Ovary (tissue), 9 donors: ENCODE measurements around the gene TNKS2. TPM values are rescaled to one million over a fixed set of nuclear protein-coding genes. Genes with fewer than 3 reads are reported as not detected.

ENCODE experiments used
- DNase-seq, 5 donors: peaks; one replicate each; pipeline ENCODE4 v3.0.0-alpha.2; 2019 to 2020
- H3K27ac ChIP-seq, 2 donors: fragments of 200-600 bp; one replicate each; pipeline versions ENCODE4 v1.5.1 to v1.8.0; 2019 to 2022
- H3K27me3 ChIP-seq: fragments of 200-600 bp; one replicate; pipeline ENCODE4 v1.8.0; 2022
- H3K36me3 ChIP-seq: fragments of 200-600 bp; sonication (generic); one replicate; pipeline ENCODE4 v1.5.1; 2019
- H3K4me1 ChIP-seq: one replicate; pipeline ENCODE4 v1.8.1; 2013; ENCODE audit warnings: mild to moderate bottlenecking, moderate library complexity; ENCODE audit not compliant: insufficient read depth
- H3K4me3 ChIP-seq: fragments of 200-600 bp; sonication (generic); one replicate; pipeline ENCODE4 v1.5.1; 2017
- H3K9me3 ChIP-seq, 2 donors: fragments of 200-600 bp in 1 of 2; sonication (generic) in 1 of 2; one replicate each; pipeline versions ENCODE4 v1.5.1 to v1.8.1; 2013 to 2019; ENCODE audit warnings: mild to moderate bottlenecking in 1 of 2, moderate library complexity in 1 of 2
- CTCF ChIP-seq, 3 donors: fragments of 450-650 bp in 2 of 3; fragments of 200-600 bp in 1 of 3; IDR thresholded peaks; one replicate each; pipeline versions ENCODE4 v1.5.1 to v1.8.0; 2016 to 2022; ENCODE audit warnings: antibody characterized with exemption in 3 of 3, mild to moderate bottlenecking in 1 of 3
- EP300 ChIP-seq: sonication (generic); formaldehyde crosslinking; IDR thresholded peaks from one replicate; pipeline ENCODE4 v1.6.1; 2017; ENCODE audit warnings: antibody characterized with exemption
- POLR2A ChIP-seq: fragments of 450-650 bp; IDR thresholded peaks from one replicate; pipeline ENCODE4 v1.6.1; 2017; ENCODE audit warnings: antibody characterized with exemption, mild to moderate bottlenecking, moderate library complexity
- WGBS, 3 donors: extraction: QIAGEN DNeasy Blood & Tissue Kit in 1 of 3; methylation state at CpG; one replicate each; pipeline versions ENCODE4 v1.1.5 to v1.1.7; 2013 to 2017; 5-methylcytosine and 5-hydroxymethylcytosine counted together
- intact Hi-C, 4 donors: fragments of 100-400 bp; cut with DNase I; formaldehyde crosslinking; loops; one replicate each; pipeline versions ENCODE4 v1.11.0 to v1.15.1; 2022 to 2023
- polyA plus RNA-seq, 2 donors: library from polyadenylated mRNA; stranded (reverse); fragments of 200-250 nt in 1 of 2; fragments of 350-450 nt in 1 of 2; fragmentation: Illumina TruSeq in 1 of 2; extraction: RNeasy Lipid Tissue Mini Kit (QIAGEN cat#74804) in 1 of 2; gene quantifications; one replicate each; pipeline ENCODE4 v1.2.3, GENCODE V29; 2013 to 2014
- total RNA-seq, 7 donors: library from RNA; depleted of rRNA in 2 of 7; stranded (reverse); fragments of >200 nt in 2 of 7; fragmentation: NEBNext Ultra II Directional in 3 of 7; extraction: Animal tissue kit (Norgen Biotek cat#: 25700) in 3 of 7; gene quantifications; one replicate each; pipeline versions ENCODE4 v1.1.0 to v1.2.4, GENCODE V29; 2016 to 2023
- donor health status: DM: no; HTN: no; CAD: no; lungs with moderate emphysema.
- donor health status: DM: no; HTN: no; CAD: no.
- donor health status: Bipolar disorder and iron deficiency.
- donor health status: DM: yes; HTN: yes; CAD: no.
- donor health status: DM: no; HTN: no; CAD: no.
- donor health status: DM: yes; HTN: yes; CAD: no.

The TNKS2 gene
- total and polyA plus RNA-seq, 9 donors: 19.4 to 52.6 (median 42.8) TPM

GRCh38 chr10:91816981-91817380, 18.8 kb downstream of the TNKS2 start:
- TF ChIP-seq CTCF (IDR thresholded peaks at IDR 0.05): no peak
- TF ChIP-seq POLR2A: no peak

GRCh38 chr10:91820144-91820543, 21.9 kb downstream of the TNKS2 start:
- intact Hi-C loops: no loop called here
- 74 to 88% (median 86%) methylated on average over 3 of the region's 3 CpGs for WGBS, 3 donors
- H3K36me3 ChIP-seq: no peaks in the 10 kb centered on the region

More at GRCh38 chr10:91816981-91817380, 18.8 kb downstream of the TNKS2 start:
- Histone ChIP-seq H3K27me3 (no peaks in the 10 kb centered on the region), H3K36me3 (peaks cover 3% of the 10 kb centered on the region), H3K9me3 (no peaks in the 10 kb centered on the region), H3K4me1 (no peaks in the 10 kb centered on the region), H3K27ac (no peak overlapping the region), H3K4me3 (no peak overlapping the region)
- 33 to 39% (median 34%) methylated on average over 2 of the region's 2 CpGs for WGBS, 3 donors
- DNase-seq: no peak
- intact Hi-C loops: no loop called here

GRCh38 chr10:91824076-91824475, 25.9 kb downstream of the TNKS2 start:
- Histone ChIP-seq H3K9me3 (no peaks in the 10 kb centered on the region), H3K4me1 (no peaks in the 10 kb centered on the region), H3K27ac (no peak overlapping the region), H3K27me3 (no peaks in the 10 kb centered on the region), H3K36me3 (no peaks in the 10 kb centered on the region), H3K4me3 (no peak overlapping the region)
- 95 to 100% (median 95%) methylated on average over 1 of the region's 1 CpG for WGBS, 3 donors
- DNase-seq: no peak
- intact Hi-C loops: no loop called here
- TF ChIP-seq POLR2A (no peak), CTCF (IDR thresholded peaks at IDR 0.05) (no peak), EP300 (no peak)

More at GRCh38 chr10:91820144-91820543, 21.9 kb downstream of the TNKS2 start:
- no peak overlapping the region for H3K4me3 ChIP-seq
- H3K4me1 ChIP-seq: no peaks in the 10 kb centered on the region
- H3K27ac ChIP-seq: no peak overlapping the region
- no peaks in the 10 kb centered on the region for H3K27me3 ChIP-seq
- H3K9me3 ChIP-seq: no peaks in the 10 kb centered on the region
- no peak for DNase-seq
- TF ChIP-seq POLR2A: no peak
- no peak for TF ChIP-seq CTCF (IDR thresholded peaks at IDR 0.05)
- TF ChIP-seq EP300: no peak

- 73 to 81% (median 78%) methylated on average over 2 of the region's 2 CpGs for WGBS, 3 donors
- no peaks in the 10 kb centered on the region for H3K36me3 ChIP-seq
These were observed 31.0 kb downstream of the TNKS2 start for GRCh38 chr10:91829268-91829667.

More at GRCh38 chr10:91829268-91829667, 31.0 kb downstream of the TNKS2 start:
- TF ChIP-seq CTCF (IDR thresholded peaks at IDR 0.05) (no peak), POLR2A (no peak), EP300 (no peak)
- DNase-seq: no peak
- Histone ChIP-seq H3K27ac (no peak overlapping the region), H3K9me3 (no peaks in the 10 kb centered on the region), H3K27me3 (no peaks in the 10 kb centered on the region), H3K4me1 (no peaks in the 10 kb centered on the region), H3K4me3 (no peak overlapping the region)
- intact Hi-C loops: no loop called here
